HepG2 (cell line): ENCODE results near the gene ISCA1. TPM values are rescaled to one million over a fixed set of nuclear protein-coding genes. Genes with fewer than 3 reads are reported as not detected.
A peak's percentile ranks its signal among the peaks of the same experiment; 100 is the strongest.

ENCODE experiments used
- ATAC-seq: fragments of 200-7000 bp; cut with Tn5 transposase; 3 replicates; pipeline ENCODE4 v1.9.1; 2020; ENCODE audit warnings: mild to moderate bottlenecking, moderate library complexity
- BruUV-seq: library from RNA; stranded (reverse); fragments of 400-500 nt; replicated peaks from 2 replicates; lab custom pipeline; 2021; lab: Mats Ljungman, UMichigan
- CTCF ChIA-PET: fragments of 300-600 bp; formaldehyde crosslinking; extraction: SDS; loops from one replicate; lab custom pipeline; 2021; ENCODE audit warnings: low total read pairs, inconsistent platforms, low intra/inter-chr PET ratio; lab: Yijun Ruan, JAX
- POLR2A ChIA-PET: fragments of 350-600 bp; sonication (Branson Sonifier 250); formaldehyde crosslinking; loops from one replicate; lab custom pipeline; 2020; ENCODE audit warnings: antibody characterized with exemption, inconsistent platforms; lab: Yijun Ruan, JAX
- DNase-seq: peaks from one replicate; pipeline ENCODE4 v3.0.0-alpha.2; 2015; ENCODE audit warnings: low spot score
- FAIRE-seq: peaks from 3 replicates; lab custom pipeline; 2011; peaks lifted over from hg19 to GRCh38; lab: Jason Lieb, UNC
- H2AFZ ChIP-seq: one replicate; pipeline ENCODE4 v1.6.1; 2011; ENCODE audit warnings: low read length, inconsistent platforms
- H3K27ac ChIP-seq: fragments of 300-600 bp; 3 replicates; pipeline ENCODE4 v1.8.0; 2011; ENCODE audit warnings: mixed run types, mild to moderate bottlenecking, mixed read lengths, low read length, inconsistent platforms; ENCODE audit not compliant: insufficient read depth; ENCODE audit errors: extremely low read length
- H3K27me3 ChIP-seq, 2 experiments: fragments of 200-600 bp in 1 of 2; 2 replicates in 1 of 2; 3 replicates in 1 of 2; pipeline versions ENCODE4 v1.6.0 to v1.8.0; 2011; ENCODE audit warnings: low read length in 2 of 2, mild to moderate bottlenecking in 2 of 2, moderate library complexity in 2 of 2, inconsistent platforms in 1 of 2; ENCODE audit not compliant: insufficient read depth in 2 of 2, control insufficient read depth in 1 of 2
- H3K36me3 ChIP-seq, 2 experiments: fragments of 200-600 bp in 1 of 2; replicated peaks in 1 of 2; 2 replicates in 1 of 2; 3 replicates in 1 of 2; pipeline versions ENCODE4 v1.5.1 to v1.8.0; 2011; ENCODE audit warnings: low read length in 2 of 2, inconsistent platforms in 1 of 2; ENCODE audit not compliant: insufficient read depth in 2 of 2, control insufficient read depth in 1 of 2
- H3K4me1 ChIP-seq: 2 replicates; pipeline ENCODE4 v1.5.1; 2012; ENCODE audit warnings: low read length, inconsistent platforms; ENCODE audit not compliant: insufficient read depth
- H3K4me2 ChIP-seq: 2 replicates; pipeline ENCODE4 v1.6.0; 2011; ENCODE audit warnings: low read depth, low read length, inconsistent platforms
- H3K4me3 ChIP-seq, 3 experiments: fragments of 200-600 bp in 1 of 3; sonication (generic), shearing (Covaris generic) in 1 of 3; replicated peaks in 1 of 3; 2 replicates each; pipeline ENCODE4 v1.5.1; 2011 to 2016; ENCODE audit warnings: low read length in 3 of 3, inconsistent platforms in 2 of 3, low read depth in 2 of 3, mild to moderate bottlenecking in 2 of 3, control low read depth in 1 of 3, mixed read lengths in 1 of 3; ENCODE audit not compliant: insufficient read depth in 1 of 3
- H3K79me2 ChIP-seq: one replicate; pipeline ENCODE4 v1.6.1; 2011; ENCODE audit warnings: low read length, inconsistent platforms; ENCODE audit not compliant: insufficient read depth
- H3K9ac ChIP-seq: 2 replicates; pipeline ENCODE4 v1.6.0; 2011; ENCODE audit warnings: mild to moderate bottlenecking, low read depth, low read length, inconsistent platforms; ENCODE audit not compliant: insufficient read depth
- H3K9me3 ChIP-seq: 2 replicates; pipeline ENCODE4 v1.5.1; 2012; ENCODE audit warnings: mild to moderate bottlenecking, low read length
- H4K20me1 ChIP-seq: 2 replicates; pipeline ENCODE4 v1.6.0; 2011; ENCODE audit warnings: inconsistent platforms, mild to moderate bottlenecking, low read length, moderate library complexity; ENCODE audit not compliant: insufficient read depth
- FOSL2 ChIP-seq: sonication (generic); formaldehyde crosslinking; IDR thresholded peaks from 2 replicates; pipeline ENCODE4 v1.4.0; 2020; ENCODE audit warnings: missing genetic modification reagents
- MAFF ChIP-seq: IDR thresholded peaks from 2 replicates; pipeline ENCODE4 v1.6.1; 2011; ENCODE audit warnings: low read depth, low read length, improper control_type of control experiment
- MAFK ChIP-seq, 2 experiments: IDR thresholded peaks in 1 of 2; conservative IDR thresholded peaks in 1 of 2; 2 replicates each; pipeline ENCODE4 v1.6.1; 2011; ENCODE audit warnings: improper control_type of control experiment in 2 of 2, low read length in 2 of 2
- TAF15 ChIP-seq: fragments of 200-400 bp; formaldehyde crosslinking; IDR thresholded peaks from one replicate; pipeline ENCODE4 v1.6.1; 2018; ENCODE audit warnings: mild to moderate bottlenecking, low read depth, low read length; ENCODE audit not compliant: poor library complexity, severe bottlenecking
- ZNF788 ChIP-seq: sonication (generic); formaldehyde crosslinking; IDR thresholded peaks from 2 replicates; pipeline ENCODE4 v1.5.0; 2020; ENCODE audit warnings: mild to moderate bottlenecking, missing genetic modification reagents, borderline replicate concordance
- WGBS: methylation state at CpG from one replicate; pipeline ENCODE4 v1.1.6; 2017; ENCODE audit warnings: low lambda C conversion rate; 5-methylcytosine and 5-hydroxymethylcytosine counted together
- in situ Hi-C: cut with HindIII; loops from 2 replicates; pipeline ENCODE4 v1.10.0; 2017; ENCODE audit warnings: low pct_unique_long_range_greater_than_20kb; ENCODE audit not compliant: extremely low pct_ligation_motif_present
- intact Hi-C: fragments of 100-400 bp; cut with micrococcal nuclease; formaldehyde crosslinking; loops from one replicate; pipeline ENCODE4 v1.10.0; 2022; ENCODE audit not compliant: unreplicated experiment
- polyA plus RNA-seq, 8 experiments: library from polyadenylated mRNA; depleted of rRNA in 3 of 8; stranded (reverse) in 7 of 8; unstranded in 1 of 8; fragments of >200 nt; fragmentation: Illumina TruSeq in 4 of 8; extraction: Trizol in 4 of 8; gene quantifications; 2 replicates each; pipeline versions ENCODE4 v1.2.1 to v1.2.3, GENCODE V29; 2011 to 2016; ENCODE audit warnings: low read depth in 4 of 8, missing spikeins in 1 of 8, mixed read lengths in 1 of 8; ENCODE audit not compliant: insufficient read depth in 1 of 8
- total RNA-seq, 5 experiments: library from RNA; depleted of rRNA; stranded (reverse); fragments of >200 nt; fragmentation: Illumina TruSeq; extraction: Trizol; gene quantifications; 2 replicates each; pipeline ENCODE4 v1.2.3, GENCODE V29; 2016; ENCODE audit warnings: low read depth in 1 of 5
- TF ChIP-seq, protein P1 (sequence below): sonication (generic); formaldehyde crosslinking; IDR thresholded peaks from 2 replicates; pipeline ENCODE4 v1.4.0; 2020; ENCODE audit warnings: missing genetic modification reagents
- TF ChIP-seq, protein P2 (sequence below): IDR thresholded peaks from 2 replicates; pipeline ENCODE4 v1.6.1; 2016

The ISCA1 gene
- total and polyA plus RNA-seq, 2 of the 13 experiments (the other 11 are each of a cell fraction or from before 2014, with no cell fraction given): 29.2 to 40.9 TPM

DNA sequence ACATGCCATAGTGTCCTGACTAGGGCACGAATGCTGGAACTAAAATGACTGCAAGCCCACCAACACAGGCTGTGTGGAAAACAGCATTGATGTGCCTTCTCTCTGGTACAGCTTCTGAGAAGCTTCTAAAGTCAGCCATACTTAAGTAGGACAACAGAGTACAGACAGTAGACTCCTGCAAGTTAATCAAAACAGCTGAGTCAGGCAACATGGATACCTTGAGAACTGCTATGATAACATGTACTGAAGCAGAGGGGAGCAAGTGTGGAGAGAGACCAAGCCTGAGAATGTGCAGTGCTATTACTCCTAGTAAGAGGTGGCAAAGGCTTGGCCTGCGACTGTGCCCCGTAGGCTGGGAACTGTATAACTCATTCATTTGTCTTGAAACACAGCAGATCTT lies 2.5 kb downstream of the ISCA1 start:
- Histone ChIP-seq H3K4me2 (peak overlapping the region; percentile 50), H3K9ac (no peak overlapping the region), H3K27ac (no peak overlapping the region), H3K79me2 (peaks cover 60% of the 10 kb centered on the region), H3K4me1 (peaks cover 36% of the 10 kb centered on the region), H3K4me3 (no peak overlapping the region), H3K36me3 (peaks cover 2 to 7% of the 10 kb centered on the region in 2 experiments; a peak in 1 of 5 replicates), H3K27me3 (no peaks in the 10 kb centered on the region), H3K9me3 (no peaks in the 10 kb centered on the region), H2AFZ (no peak overlapping the region), H4K20me1 (peaks cover 29% of the 10 kb centered on the region)
- ChIA-PET POLR2A (no interaction called here), CTCF (no interaction called here)
- no peak for FAIRE-seq
- no peak for DNase-seq
- no peak for TF ChIP-seq FOSL2 (CRISPR knock-in tag)
- TF ChIP-seq MAFK (conservative IDR thresholded peaks at IDR 0.05 in 1 of 2, IDR thresholded peaks at IDR 0.05 in 1 of 2; ENCODE audit: low read length in 2 of 2): peak; percentile 64 to 80
- TF ChIP-seq MAFF: peak; percentile 68
- WGBS: 100% methylated on average over 3 of the region's 3 CpGs
- no peak for ATAC-seq
- BruUV-seq: no TSS peak
- in situ Hi-C loops: loop anchor here (10.0 kb wide), 1 partner anchor 335 kb away; the partner anchor contains the start of gene NAA35
- intact Hi-C loops: loop anchor here (5.0 to 10.0 kb wide), 3 partner anchors 78 to 188 kb away; no protein-coding TSS in a partner anchor

DNA sequence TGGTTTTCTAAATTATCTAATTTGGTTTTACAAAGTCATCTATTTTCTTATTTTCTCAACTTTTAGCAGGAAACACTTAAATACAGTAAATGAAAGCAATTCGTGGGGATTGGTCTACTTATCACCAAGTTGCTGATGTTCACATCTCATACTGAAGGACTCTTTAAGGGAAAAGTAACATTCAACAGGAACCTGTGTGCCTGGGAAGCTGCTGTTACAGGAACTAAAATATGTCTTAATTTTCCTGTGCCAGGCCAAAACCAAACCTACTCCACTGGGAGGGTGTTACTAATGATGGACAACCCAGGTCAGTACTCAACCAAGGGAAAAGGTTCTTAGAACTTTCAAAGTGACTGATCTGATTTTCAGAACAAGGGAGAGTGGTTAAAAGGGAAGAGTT lies 5.3 kb downstream of the ISCA1 start:
- ChIA-PET POLR2A (no interaction called here), CTCF (no interaction called here)
- peaks cover 35% of the 10 kb centered on the region for H4K20me1 ChIP-seq
- intact Hi-C loops (loop anchor here (5.0 kb wide), 1 partner anchor 75 kb away; no protein-coding TSS in a partner anchor), in situ Hi-C loops (no loop called here)
- H3K27me3 ChIP-seq: no peaks in the 10 kb centered on the region
- H2AFZ ChIP-seq: no peak overlapping the region
- DNase-seq (no peak), FAIRE-seq (no peak), ATAC-seq (no peak)
- H3K79me2 ChIP-seq: peaks cover 64% of the 10 kb centered on the region
- BruUV-seq: no TSS peak
- H3K4me1 ChIP-seq: peaks cover 36% of the 10 kb centered on the region
- no peak overlapping the region for H3K27ac ChIP-seq
- 95% methylated on average over 1 of the region's 1 CpG for WGBS
- H3K36me3 ChIP-seq: peaks cover 3 to 20% of the 10 kb centered on the region in 2 experiments
- no peaks in the 10 kb centered on the region for H3K9me3 ChIP-seq
- no peak overlapping the region for H3K9ac ChIP-seq
- TF ChIP-seq TAF15: no peak
- no peak for TF ChIP-seq ZNF788
- TF ChIP-seq, protein P1, sequence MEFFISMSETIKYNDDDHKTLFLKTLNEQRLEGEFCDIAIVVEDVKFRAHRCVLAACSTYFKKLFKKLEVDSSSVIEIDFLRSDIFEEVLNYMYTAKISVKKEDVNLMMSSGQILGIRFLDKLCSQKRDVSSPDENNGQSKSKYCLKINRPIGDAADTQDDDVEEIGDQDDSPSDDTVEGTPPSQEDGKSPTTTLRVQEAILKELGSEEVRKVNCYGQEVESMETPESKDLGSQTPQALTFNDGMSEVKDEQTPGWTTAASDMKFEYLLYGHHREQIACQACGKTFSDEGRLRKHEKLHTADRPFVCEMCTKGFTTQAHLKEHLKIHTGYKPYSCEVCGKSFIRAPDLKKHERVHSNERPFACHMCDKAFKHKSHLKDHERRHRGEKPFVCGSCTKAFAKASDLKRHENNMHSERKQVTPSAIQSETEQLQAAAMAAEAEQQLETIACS (CRISPR knock-in tag): no peak
- TF ChIP-seq, protein P2, sequence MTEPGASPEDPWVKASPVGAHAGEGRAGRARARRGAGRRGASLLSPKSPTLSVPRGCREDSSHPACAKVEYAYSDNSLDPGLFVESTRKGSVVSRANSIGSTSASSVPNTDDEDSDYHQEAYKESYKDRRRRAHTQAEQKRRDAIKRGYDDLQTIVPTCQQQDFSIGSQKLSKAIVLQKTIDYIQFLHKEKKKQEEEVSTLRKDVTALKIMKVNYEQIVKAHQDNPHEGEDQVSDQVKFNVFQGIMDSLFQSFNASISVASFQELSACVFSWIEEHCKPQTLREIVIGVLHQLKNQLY (CRISPR knock-in tag): no peak
- H3K4me3 ChIP-seq: no peak overlapping the region
- no peak overlapping the region for H3K4me2 ChIP-seq
